Epithelial cell of proximal tubule (primary cell): Measurements from ENCODE around the gene PHLDB1. TPM values are rescaled to one million over a fixed set of nuclear protein-coding genes. Genes with fewer than 3 reads are reported as not detected.

Experiments used
- DNase-seq: peaks from one replicate; pipeline ENCODE4 v3.0.0-alpha.2; 2011; ENCODE audit warnings: low read depth
- H3K4me3 ChIP-seq: 2 replicates; pipeline ENCODE4 v1.5.1; 2011; ENCODE audit warnings: low read depth, mild to moderate bottlenecking, low read length
- CTCF ChIP-seq: conservative IDR thresholded peaks from 2 replicates; pipeline ENCODE4 v1.5.1; 2012; ENCODE audit warnings: low read depth, mild to moderate bottlenecking, low read length
- total RNA-seq: library from RNA; depleted of rRNA; stranded (reverse); fragments of >200 nt; gene quantifications from 2 replicates; pipeline ENCODE4 v1.2.3, GENCODE V29; 2015

Gene PHLDB1
- total RNA-seq, 1 donor from 2014 or later, result 49.8 TPM

DNA sequence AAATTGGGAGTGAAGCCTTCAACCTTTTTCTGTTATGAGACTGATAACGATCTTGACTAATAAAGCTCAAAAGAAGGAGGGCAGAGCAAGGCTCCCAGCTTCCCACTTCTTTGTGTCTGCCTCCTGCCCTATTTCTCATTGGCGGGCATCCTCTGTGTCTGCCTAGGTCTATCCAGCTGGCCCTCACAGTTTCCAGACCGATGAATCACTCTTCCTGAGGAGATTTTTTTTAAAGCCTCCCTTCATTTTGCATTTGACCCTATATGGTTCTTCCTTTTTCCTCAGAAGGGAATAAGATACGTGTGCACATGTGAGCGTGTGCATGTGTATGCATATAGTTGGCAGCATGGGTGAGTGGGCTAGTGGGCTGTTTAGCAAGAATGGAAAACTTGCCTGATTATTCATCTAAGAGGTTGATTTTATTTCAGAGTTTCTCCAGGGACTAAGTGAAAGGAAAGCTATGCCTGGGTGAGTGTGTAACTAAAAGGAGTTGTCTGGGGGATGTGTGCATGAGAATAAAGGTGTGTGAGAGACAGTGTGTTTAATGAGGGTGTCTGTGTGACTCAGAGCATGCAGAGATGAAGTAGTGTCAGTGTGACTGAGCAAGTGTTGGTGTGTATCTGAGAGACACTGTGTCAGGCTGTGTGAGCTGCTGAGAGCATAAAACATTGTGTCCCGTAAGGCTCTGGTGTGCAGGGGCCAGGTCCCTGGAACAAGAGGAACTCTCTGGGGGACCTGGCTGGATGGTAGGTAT lies 12.2 kb downstream of the PHLDB1 start:
- DNase-seq, result peak; percentile 97
- no peak overlapping the region for H3K4me3 ChIP-seq
- TF ChIP-seq CTCF, result no peak

DNA sequence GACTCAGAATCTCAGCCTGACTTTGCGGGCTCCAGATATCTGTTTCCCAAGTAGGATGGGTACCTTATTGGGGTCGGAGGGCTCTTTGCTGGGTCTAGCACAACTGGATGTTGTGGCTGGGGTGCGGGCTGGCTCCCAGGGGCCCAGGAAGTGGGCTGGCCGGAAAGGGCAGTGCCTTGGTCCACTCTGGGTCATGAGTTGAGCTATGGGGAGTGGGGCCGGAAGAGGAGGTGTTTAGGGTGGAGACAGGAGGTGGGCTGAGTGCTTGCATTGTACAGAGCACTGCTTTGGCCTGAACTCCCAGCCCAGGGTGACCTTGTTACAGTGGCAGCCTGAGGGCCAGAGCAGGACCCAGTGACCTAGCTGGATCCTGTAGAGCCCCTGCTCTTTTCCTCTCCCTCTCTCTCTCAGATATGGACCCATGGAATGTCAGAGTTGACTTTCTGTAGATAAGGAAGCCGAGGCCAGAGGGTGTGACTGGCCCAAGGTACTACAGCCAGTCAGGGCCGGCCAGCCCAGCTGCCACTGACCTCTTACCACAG lies 13.2 kb downstream of the PHLDB1 start:
- DNase-seq, result no peak
- H3K4me3 ChIP-seq, result peak overlapping the region; percentile 78
- no peak for TF ChIP-seq CTCF

DNA sequence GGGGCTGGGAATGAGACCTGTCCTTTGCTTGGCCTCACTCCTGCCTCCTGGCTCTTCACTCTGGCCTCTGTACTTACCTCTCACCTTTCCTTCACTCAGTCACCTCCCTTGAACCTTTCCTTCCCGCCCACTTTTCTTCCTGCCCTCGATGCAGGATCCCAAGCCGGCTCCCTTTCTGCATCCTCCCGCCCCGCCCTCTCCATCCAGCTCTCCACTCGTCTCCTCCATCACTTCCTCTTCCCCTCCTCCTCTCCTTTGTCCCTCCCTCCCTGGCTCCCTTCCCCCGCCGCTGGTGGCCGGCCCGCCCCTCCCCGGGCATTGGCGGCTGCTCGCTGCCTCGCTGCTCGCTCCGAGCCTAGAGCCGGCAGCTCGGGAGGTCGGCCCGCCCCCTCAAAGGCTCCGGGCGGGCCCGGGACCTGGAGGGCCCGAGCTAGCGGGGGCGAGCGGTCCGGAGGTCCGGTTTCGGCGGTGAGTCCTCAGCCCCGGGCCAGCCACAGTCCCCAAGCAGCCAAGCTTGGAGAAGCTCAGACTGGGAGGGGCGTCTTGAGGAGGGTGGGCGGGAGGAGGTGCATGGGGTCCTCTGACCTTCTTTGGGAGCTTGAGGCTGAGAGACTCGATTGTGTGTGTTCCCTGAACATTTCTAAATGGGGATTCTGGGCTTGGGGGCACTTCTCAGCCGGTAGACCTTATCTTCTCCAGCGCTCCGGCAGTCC lies 13.8 kb downstream of the PHLDB1 start:
- no peak for DNase-seq
- TF ChIP-seq CTCF, result no peak
- H3K4me3 ChIP-seq, result peak overlapping the region; percentile 78

GRCh38 chr11:118621784-118622375 lies 14.5 kb downstream of the PHLDB1 start:
- no peak for DNase-seq
- peak overlapping the region; percentile 78 for H3K4me3 ChIP-seq
- no peak for TF ChIP-seq CTCF

- peak overlapping the region; percentile 78 for H3K4me3 ChIP-seq
- DNase-seq, result peak; percentile 78
- TF ChIP-seq CTCF, result no peak
Observed at GRCh38 chr11:118622376-118623268, 15.2 kb downstream of the PHLDB1 start.

DNA sequence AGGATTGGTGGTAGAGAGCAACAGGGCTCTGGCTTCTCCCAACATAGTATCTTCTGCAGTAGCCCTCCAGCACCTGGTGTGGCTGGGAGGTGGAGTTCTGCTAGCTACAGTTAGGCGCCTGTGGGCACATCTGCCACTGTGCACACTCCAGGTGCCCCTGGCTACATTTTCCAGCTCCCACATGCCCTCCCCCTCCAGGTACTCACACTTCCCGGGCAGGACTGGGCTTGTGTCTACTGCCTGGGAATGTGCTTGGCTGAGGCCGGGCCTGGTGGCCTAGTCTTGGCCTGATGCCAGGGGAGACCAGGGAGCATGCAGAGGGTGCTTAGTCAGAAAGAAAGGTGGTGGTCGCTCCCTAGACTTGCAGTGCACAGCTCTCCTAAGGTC lies 15.8 kb downstream of the PHLDB1 start:
- H3K4me3 ChIP-seq, result peak overlapping the region; percentile 2

More for the DNA sequence above, 15.8 kb downstream of the PHLDB1 start:
- DNase-seq, result no peak
- TF ChIP-seq CTCF, result no peak
